Measurements from ENCODE around the gene MYO1E.
"Not testable (repeated sequence)": the region's sequence is repeated elsewhere in the genome, so short reads cannot be mapped to it uniquely, and the experiment has no call there.

Gene MYO1E

GRCh38 chr15:59349680-59350420 lies 22.8 kb downstream of the MYO1E start:
- DNase-seq, result no peak

- no peak for DNase-seq
Observed at GRCh38 chr15:59347915-59348314, 24.8 kb downstream of the MYO1E start.

- DNase-seq, result no peak
Observed at GRCh38 chr15:59346951-59347350, 25.7 kb downstream of the MYO1E start.

GRCh38 chr15:59345326-59345725 lies 27.3 kb downstream of the MYO1E start:
- no peak for DNase-seq

GRCh38 chr15:59344311-59344710 lies 28.4 kb downstream of the MYO1E start:
- DNase-seq, result no peak

GRCh38 chr15:59340325-59340724 lies 32.3 kb downstream of the MYO1E start:
- no peak for DNase-seq

- no peak for DNase-seq
Observed at GRCh38 chr15:59339252-59339672, 33.4 kb downstream of the MYO1E start.

- no peak for DNase-seq
Observed at GRCh38 chr15:59338414-59338813, 34.3 kb downstream of the MYO1E start.

GRCh38 chr15:59336725-59337124 lies 35.9 kb downstream of the MYO1E start:
- not testable (repeated sequence) for DNase-seq

- DNase-seq, result no peak
Observed at GRCh38 chr15:59335207-59335786, 37.4 kb downstream of the MYO1E start.

GRCh38 chr15:59334076-59334415 lies 38.6 kb downstream of the MYO1E start:
- no peak for DNase-seq

GRCh38 chr15:59333401-59334075 lies 39.1 kb downstream of the MYO1E start:
- DNase-seq, result no peak

GRCh38 chr15:59332009-59332408 lies 40.7 kb downstream of the MYO1E start:
- DNase-seq, result no peak

GRCh38 chr15:59330649-59331048 lies 42.0 kb downstream of the MYO1E start:
- DNase-seq, result no peak

- DNase-seq, result no peak
Observed at GRCh38 chr15:59329570-59330350, 42.9 kb downstream of the MYO1E start.

- DNase-seq, result no peak
Observed at GRCh38 chr15:59329091-59329490, 43.6 kb downstream of the MYO1E start.

GRCh38 chr15:59327942-59328341 lies 44.7 kb downstream of the MYO1E start:
- no peak for DNase-seq

GRCh38 chr15:59326856-59327255 lies 45.8 kb downstream of the MYO1E start:
- DNase-seq, result no peak

- no peak for DNase-seq
Observed at GRCh38 chr15:59322056-59322759, 50.5 kb downstream of the MYO1E start.

- DNase-seq, result no peak
Observed at GRCh38 chr15:59321000-59321689, 51.5 kb downstream of the MYO1E start.

GRCh38 chr15:59317211-59317610 lies 55.5 kb downstream of the MYO1E start:
- no peak for DNase-seq

- no peak for DNase-seq
Observed at GRCh38 chr15:59315914-59316451, 56.7 kb downstream of the MYO1E start.

Data from activated gamma-delta T cell (primary cell).